ENCODE measurements around the gene MARVELD2.
"Not testable (repeated sequence)": the region's sequence is repeated elsewhere in the genome, so short reads cannot be mapped to it uniquely, and the experiment has no call there.

The MARVELD2 gene

GRCh38 chr5:69414885-69415583 lies at the start of gene MARVELD2:
TSS of gene MARVELD2 (plus strand) at chr5:69415116. CDS start at chr5:69419386, 4,270 bp downstream.
- DNase-seq: peak; percentile 48

DNA sequence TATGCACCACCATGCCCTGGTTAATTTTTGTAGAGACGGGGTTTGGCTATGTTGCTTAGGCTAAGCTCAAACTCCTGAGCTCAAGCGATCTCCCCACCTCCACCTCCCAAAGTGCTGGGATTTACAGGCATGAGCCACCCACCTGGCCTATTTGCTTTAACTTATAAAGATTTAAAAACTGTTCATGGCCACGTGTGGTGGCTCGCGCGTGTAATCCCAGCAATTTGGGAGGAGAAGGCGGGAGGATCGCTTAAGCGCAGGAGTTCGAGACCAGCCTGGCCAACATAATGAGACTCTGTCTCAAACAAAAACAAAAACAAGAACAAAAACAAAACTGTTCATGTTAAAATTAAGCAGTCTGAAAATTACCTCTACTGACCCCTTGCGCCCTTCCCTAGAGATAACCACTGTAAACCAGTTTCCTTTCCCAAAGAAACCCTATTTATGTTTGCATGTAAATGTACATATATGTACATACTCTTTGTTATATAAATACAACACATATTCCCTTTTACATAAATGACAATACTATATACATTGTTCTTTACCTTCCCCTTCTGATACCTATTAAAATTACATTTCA lies 47.1 kb upstream of the MARVELD2 start:
- DNase-seq: no peak

GRCh38 chr5:69368458-69369339 lies 46.2 kb upstream of the MARVELD2 start:
- DNase-seq: peak; percentile 57

DNA sequence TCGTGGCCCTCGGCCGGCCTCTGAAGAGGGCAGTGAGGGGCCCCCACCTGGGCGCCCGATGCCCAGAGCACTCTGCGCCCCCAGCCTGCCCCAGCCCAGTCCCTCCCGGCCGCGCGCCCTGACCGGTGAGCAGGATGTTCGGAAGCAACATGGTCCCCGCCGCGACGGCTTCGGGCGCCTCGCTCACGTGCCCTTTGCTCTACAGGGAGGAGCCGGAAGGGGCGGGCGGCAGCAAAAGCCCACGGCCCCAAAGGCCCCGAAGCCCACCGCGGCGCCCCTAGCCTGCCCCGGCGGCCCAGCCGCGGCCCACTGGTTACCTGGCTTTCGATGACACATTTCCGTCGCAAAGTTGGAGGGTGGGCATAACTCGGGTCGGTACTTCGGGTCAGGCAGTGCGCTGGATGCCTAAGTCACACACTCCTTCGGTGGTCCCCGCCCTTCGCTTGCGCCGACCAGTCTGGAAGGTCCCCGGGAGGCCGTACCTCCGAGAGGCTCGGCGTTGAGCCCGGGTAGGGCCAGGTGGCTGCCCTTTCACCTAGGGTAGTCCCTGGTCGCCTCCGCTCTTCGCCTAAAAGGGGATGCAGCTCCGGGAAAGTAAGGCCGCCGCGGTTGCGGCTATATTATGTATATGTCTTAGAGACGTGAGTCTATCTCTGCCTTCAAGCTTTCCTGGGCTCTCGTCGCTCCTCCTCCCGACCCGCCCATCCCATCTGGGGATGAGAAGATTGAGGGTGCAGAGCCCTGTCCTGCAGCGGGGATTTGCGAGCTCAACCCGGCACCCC lies 45.4 kb upstream of the MARVELD2 start, which contains the start of the genes AK6, RAD17 and TAF9:
TSS of gene AK6 (minus strand) at position 181 of the 782 bp plus-strand sequence. CDS start at position 151, 30 bp downstream.
TSS of gene RAD17 (plus strand) at position 479 of the 782 bp plus-strand sequence. CDS start 2,391 bp downstream, outside the sequence.
TSS of gene TAF9 (minus strand) at position 181 of the 782 bp plus-strand sequence. CDS start 3,783 bp downstream, outside the sequence.
- DNase-seq: peak; percentile 90

DNA sequence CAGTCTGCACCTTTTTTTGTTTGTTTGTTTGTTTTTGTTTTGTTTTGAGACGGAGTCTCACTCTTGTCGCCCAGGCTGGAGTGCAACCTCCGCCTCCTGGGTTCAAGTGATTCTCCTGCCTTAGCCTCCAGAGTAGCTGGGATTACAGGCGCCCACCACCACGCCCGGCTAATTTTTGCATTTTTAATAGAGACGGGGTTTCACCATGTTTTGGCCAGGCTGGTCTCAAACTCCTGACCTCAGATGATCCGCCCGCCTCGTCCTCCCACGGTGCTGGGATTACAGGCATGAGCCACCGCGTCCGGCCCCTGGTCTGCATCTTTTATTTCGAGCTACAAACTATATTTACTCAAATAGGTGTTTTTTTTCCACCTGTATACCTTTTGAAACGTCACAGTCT lies 44.6 kb upstream of the MARVELD2 start:
- not testable (repeated sequence) for DNase-seq

GRCh38 chr5:69372394-69372793 lies 42.5 kb upstream of the MARVELD2 start:
- DNase-seq: no peak

GRCh38 chr5:69374911-69375446 lies 39.9 kb upstream of the MARVELD2 start:
- DNase-seq: no peak

- no peak for DNase-seq
Observed at GRCh38 chr5:69378376-69378775, 36.5 kb upstream of the MARVELD2 start.

GRCh38 chr5:69404659-69405330 lies 10.1 kb upstream of the MARVELD2 start:
- DNase-seq: no peak

DNA sequence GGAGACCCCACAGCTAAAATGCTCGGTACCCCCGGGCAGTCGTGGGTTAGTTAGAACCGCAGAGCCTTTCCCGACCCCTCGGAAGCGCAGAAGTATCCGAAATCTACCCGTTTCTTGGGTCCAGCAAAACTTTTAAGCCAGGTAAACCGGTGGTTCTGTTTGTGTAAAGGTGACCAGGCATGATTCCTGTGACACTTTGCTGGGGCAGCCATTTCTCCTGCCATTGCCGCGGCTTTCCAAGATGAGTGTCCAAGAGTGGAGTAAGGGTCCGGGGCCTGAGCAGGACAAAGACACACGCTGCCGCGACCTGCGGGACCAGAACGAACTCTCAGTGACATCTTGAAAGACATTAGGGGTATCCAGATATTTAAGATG lies 655 bp downstream of the MARVELD2 start:
- no peak for DNase-seq

DNA sequence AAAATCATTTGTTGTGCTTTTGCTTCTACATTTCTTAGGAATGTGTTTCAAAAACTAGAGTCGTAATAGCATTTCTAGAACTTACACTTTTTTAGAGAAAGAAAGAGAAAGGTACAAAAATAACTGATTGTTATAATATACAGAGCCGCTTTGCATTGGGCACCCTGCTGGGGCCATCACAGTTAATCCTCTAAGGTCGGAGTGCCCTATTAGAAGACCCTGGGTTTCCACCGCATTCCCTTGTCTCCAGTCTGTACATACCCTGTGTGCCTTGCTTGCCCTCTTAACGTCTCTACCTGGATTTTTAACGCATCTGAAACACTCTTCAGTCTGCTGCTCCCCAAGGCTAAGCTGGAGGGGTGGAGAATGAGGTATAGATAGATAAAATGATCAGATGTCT lies 1.3 kb downstream of the MARVELD2 start:
- no peak for DNase-seq

DNA sequence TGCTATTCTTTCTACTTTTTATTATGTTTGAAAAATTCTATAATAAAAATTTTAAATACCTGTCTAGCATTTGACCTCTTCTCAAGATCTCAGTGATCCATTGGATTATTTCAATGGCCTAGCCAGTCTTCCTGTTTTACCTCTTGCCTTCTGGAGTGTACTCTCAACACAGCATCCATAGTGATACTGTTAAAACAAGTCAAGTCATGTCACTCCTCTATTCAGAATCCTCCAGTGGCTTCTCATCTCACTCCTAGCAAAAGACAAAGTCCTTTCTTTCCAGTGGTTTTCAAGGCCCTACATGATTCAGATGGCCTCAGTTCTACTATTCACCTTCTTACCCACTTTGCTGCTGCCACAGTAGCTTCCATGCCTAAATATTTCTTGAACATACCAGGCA lies 1.8 kb downstream of the MARVELD2 start:
- DNase-seq: no peak

- no peak for DNase-seq
Observed at GRCh38 chr5:69418554-69418953, 3.6 kb downstream of the MARVELD2 start.

DNA sequence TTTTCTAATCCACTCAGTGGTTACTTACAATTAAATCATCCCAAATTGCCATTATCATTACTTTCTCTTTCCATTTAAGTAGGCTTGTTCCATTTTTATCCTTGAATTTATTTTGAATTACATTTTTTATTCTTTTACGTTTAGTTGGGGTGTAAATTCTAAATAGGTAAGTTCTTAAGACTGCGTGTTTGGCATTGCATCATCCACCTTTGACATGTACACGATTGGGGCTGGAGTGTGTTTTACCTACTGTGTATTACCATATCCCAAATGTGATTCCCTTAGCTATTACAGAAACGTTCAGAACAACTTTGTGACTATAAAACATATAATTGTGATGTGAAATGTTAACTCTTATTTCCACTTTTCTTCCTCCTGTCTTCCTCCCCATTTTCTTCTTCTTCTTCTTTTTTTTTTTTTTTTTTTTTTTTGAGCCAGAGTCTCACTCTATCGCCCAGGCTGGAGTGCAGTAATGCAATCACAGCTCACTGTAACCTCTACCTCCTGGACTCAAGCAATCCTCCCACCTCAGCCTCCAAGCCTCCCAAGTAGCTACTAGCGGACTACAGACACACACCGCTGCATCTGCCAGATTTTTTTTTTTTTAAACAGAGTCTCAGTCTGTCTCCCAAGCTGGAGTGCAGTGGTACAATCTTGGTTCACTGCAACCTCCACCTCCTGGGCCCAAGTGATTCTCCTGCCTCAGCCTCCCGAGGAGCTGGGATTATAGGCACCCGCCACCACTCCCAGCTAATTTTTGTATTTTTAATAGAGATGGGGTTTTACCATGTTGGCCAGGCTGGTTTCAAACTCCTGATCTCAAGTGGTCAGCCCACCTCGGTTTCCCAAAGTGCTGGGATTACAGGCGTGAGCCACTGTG lies 16.7 kb downstream of the MARVELD2 start:
- no peak for DNase-seq

GRCh38 chr5:69432412-69433206 lies 17.7 kb downstream of the MARVELD2 start:
- no peak for DNase-seq

DNA sequence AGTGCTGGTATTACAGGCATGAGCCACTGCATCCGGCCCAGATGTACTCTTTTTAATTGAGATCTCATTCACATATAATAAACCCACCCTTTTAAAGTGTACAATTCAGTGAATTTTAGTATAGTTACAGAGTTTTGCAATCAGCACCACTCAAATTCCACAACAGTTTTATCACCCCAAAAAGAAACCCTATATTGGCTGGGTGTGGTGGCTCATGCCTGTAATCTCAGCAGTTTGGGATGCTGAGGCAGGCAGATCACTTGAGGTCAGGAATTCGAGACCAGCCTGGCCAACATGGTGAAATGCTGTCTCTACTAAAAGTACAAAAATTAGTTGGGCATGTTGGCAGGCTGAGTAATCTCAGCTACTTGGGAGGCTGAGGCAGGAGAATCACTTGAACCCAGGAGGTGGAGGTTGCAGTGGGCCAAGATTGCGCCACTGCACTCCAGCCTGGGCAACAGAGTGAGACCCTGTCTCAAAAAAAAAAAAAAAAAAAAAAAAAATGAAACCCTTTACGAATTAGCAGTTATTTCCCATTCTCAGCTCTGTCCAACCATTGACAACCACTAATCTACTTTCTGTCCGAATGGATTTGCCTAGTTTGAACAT lies 20.5 kb downstream of the MARVELD2 start:
- not testable (repeated sequence) for DNase-seq

DNA sequence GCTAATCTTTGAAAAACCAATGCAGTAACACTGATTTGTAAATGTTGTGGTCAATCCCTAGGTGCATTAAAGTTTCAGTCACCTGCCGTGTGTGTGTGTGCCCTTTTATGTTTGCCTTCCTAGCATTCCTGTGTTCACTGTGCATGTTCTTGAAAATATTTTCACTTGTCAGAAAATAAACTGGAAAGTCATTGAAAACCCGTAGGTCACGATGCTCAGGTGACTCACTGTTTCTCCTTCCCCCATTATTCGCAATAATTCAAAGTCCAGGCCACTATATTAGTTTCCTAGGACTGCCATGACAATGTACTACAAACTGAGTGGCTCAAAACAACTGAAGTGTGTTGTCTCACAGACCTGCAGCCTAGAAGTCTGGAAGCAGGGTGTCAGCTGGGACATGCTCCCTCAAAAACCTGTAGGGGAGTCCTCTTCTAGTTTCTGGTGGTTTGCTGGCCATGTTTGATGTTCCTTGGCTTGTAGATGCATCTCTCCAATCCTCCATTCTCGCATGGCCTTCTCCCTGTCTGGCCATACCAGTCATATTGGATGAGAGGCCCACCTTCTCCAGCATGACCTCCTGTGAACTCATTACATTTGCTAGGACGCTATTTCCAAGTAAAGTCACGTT lies 29.3 kb downstream of the MARVELD2 start:
- no peak for DNase-seq

DNA sequence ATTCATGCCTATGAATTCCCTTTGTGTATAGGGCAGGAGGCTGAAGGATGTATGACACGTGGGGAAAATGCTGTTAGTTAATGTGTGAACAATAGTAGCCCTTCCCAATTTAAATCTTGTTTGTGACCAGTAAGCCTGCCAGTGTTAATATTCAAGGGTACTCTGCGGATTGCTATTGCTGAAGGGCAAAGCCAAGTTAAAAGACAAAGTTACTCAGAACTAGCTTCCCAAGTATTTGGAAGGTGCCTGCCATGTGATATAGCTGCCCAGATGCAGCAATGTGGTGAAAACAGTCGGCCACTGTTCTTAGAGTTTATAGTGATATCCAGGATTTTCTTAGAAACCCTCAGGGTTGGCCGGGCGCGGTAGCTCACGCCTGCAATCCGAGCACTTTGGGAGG lies 34.6 kb downstream of the MARVELD2 start:
- DNase-seq: no peak

- no peak for DNase-seq
Observed at GRCh38 chr5:69450116-69450515, 35.2 kb downstream of the MARVELD2 start.
